Esophagus squamous epithelium (tissue), 5 donors: ENCODE data around the gene HUS1B. TPM values are rescaled to one million over a fixed set of nuclear protein-coding genes. Genes with fewer than 3 reads are reported as not detected.

Source experiments
- DNase-seq: peaks from one replicate; lab custom pipeline; 2025; lab: John Stamatoyannopoulos, UW
- H3K27ac ChIP-seq, 4 donors: fragments of 200-600 bp; sonication (generic); one replicate each; pipeline ENCODE4 v1.5.1; 2016 to 2019; ENCODE audit warnings: mild to moderate bottlenecking in 1 of 4
- H3K27me3 ChIP-seq, 4 donors: fragments of 200-600 bp; sonication (generic); 1 replicate in 3 of 4; 2 replicates in 1 of 4; pipeline versions ENCODE4 v1.5.1 to v1.6.0; 2017 to 2021; ENCODE audit warnings: antibody characterized with exemption in 1 of 4
- H3K36me3 ChIP-seq, 3 donors: fragments of 200-600 bp; sonication (generic); one replicate each; pipeline ENCODE4 v1.5.1; 2016 to 2019
- H3K4me1 ChIP-seq, 3 donors: fragments of 200-600 bp; sonication (generic); one replicate each; pipeline ENCODE4 v1.5.1; 2017 to 2019
- H3K4me3 ChIP-seq, 4 donors: fragments of 200-600 bp; sonication (generic); 1 replicate in 3 of 4; 2 replicates in 1 of 4; pipeline ENCODE4 v1.5.1; 2016 to 2019; ENCODE audit warnings: mild to moderate bottlenecking in 2 of 4, moderate library complexity in 1 of 4
- H3K9me3 ChIP-seq, 3 donors: fragments of 200-600 bp; sonication (generic); one replicate each; pipeline ENCODE4 v1.5.1; 2016 to 2019
- POLR2A ChIP-seq, 4 donors: fragments of 450-650 bp; IDR thresholded peaks; one replicate each; pipeline ENCODE4 v1.6.1; 2017; ENCODE audit warnings: antibody characterized with exemption in 4 of 4, mild to moderate bottlenecking in 4 of 4, moderate library complexity in 3 of 4
- WGBS, 2 donors: methylation state at CpG; one replicate each; pipeline ENCODE4 v1.1.5; 2018; 5-methylcytosine and 5-hydroxymethylcytosine counted together
- intact Hi-C: fragments of 100-400 bp; cut with DNase I; formaldehyde crosslinking; loops from one replicate; pipeline ENCODE4 v1.15.0; 2022
- total RNA-seq, 4 donors: library from RNA; depleted of rRNA; stranded (reverse); fragments of >200 nt; gene quantifications; one replicate each; pipeline ENCODE4 v1.1.0, GENCODE V29; 2016
- TF ChIP-seq, protein P1 (sequence below), 6 experiments: fragments of 450-650 bp in 4 of 6; fragments of 200-600 bp in 2 of 6; sonication (generic) in 2 of 6; IDR thresholded peaks; one replicate each; pipeline ENCODE4 v1.5.1; 2016 to 2019; ENCODE audit warnings: antibody characterized with exemption in 6 of 6, mild to moderate bottlenecking in 4 of 6, moderate library complexity in 4 of 6
- donor health status: DM: yes; HTN: yes; CAD: no.

Gene HUS1B
- total RNA-seq, 4 donors from 2014 or later, result 0.30 to 3.4 (median 2.7) TPM; not detected in 1

DNA sequence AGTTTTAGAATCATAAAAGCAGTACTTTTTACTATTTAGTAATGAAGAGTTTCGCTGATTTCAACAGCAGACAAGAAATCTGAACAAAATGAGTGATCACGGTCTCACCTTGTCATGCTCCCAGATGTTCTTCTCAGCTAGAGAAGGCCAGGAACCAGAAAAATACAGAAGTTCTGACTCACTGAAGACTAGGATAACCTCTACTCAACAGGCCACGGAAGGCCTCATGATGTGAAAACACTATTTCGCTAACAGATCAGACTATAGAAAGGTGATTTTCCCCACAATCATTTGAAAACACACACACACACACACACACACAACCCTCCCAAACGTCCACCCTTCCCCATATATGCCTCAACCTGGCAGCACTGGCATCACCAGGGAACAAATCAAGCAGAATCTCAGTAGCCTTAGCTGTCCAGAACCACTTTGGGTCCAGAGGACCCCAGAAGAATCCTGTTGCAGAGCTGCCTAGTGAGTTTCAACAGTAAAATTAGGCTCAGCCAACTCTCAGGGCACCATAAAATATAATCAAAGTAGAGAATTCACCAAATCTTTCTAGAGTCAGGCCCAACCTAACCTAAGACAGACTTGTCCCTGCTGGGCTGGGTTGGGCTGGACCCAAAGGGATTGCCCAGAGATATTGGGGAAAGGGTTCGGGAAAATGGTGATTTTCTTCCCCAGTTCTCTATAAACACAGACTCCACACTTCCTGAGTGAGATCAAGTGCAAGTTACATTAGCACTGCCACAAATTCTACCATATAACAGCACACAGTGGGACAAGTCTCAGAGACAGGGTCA lies 28.1 kb upstream of the HUS1B start:
- H3K4me3 ChIP-seq, result no peak overlapping the region
- H3K9me3 ChIP-seq, result no peaks in the 10 kb centered on the region
- TF ChIP-seq POLR2A (IDR thresholded peaks at IDR 0.05), result no peak
- TF ChIP-seq, protein P1, sequence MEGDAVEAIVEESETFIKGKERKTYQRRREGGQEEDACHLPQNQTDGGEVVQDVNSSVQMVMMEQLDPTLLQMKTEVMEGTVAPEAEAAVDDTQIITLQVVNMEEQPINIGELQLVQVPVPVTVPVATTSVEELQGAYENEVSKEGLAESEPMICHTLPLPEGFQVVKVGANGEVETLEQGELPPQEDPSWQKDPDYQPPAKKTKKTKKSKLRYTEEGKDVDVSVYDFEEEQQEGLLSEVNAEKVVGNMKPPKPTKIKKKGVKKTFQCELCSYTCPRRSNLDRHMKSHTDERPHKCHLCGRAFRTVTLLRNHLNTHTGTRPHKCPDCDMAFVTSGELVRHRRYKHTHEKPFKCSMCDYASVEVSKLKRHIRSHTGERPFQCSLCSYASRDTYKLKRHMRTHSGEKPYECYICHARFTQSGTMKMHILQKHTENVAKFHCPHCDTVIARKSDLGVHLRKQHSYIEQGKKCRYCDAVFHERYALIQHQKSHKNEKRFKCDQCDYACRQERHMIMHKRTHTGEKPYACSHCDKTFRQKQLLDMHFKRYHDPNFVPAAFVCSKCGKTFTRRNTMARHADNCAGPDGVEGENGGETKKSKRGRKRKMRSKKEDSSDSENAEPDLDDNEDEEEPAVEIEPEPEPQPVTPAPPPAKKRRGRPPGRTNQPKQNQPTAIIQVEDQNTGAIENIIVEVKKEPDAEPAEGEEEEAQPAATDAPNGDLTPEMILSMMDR (IDR thresholded peaks at IDR 0.05), result no peak
- peaks cover 0 to 19% (median 0%) of the 10 kb centered on the region in 3 donors for H3K36me3 ChIP-seq
- no peak overlapping the region for H3K27ac ChIP-seq
- no peak for DNase-seq
- intact Hi-C loops, result no loop called here
- WGBS, 2 donors, result 78 to 80% methylated on average over 6 of the region's 6 CpGs
- no peaks in the 10 kb centered on the region for H3K27me3 ChIP-seq
- H3K4me1 ChIP-seq, result peaks cover 4 to 58% (median 9%) of the 10 kb centered on the region in 3 donors

- Histone ChIP-seq H3K36me3 (peaks cover 0 to 13% (median 0%) of the 10 kb centered on the region in 3 donors), H3K4me1 (peaks cover 4 to 52% (median 9%) of the 10 kb centered on the region in 3 donors), H3K9me3 (no peaks in the 10 kb centered on the region), H3K27me3 (no peaks in the 10 kb centered on the region), H3K4me3 (peak overlapping the region in 3 of 4 donors; percentile 0 to 48 (median 25)), H3K27ac (peak overlapping the region in 3 of 4 donors; percentile 25 to 56 (median 36))
- TF ChIP-seq, protein P1 (IDR thresholded peaks at IDR 0.05), result no peak
- no peak for TF ChIP-seq POLR2A (IDR thresholded peaks at IDR 0.05)
- DNase-seq, result no peak
- 50 to 68% methylated on average over 15 of the region's 15 CpGs for WGBS, 2 donors
- intact Hi-C loops, result no loop called here
Observed at GRCh38 chr6:683742-684440, 27.0 kb upstream of the HUS1B start.

- no peaks in the 10 kb centered on the region for H3K36me3 ChIP-seq
- H3K27me3 ChIP-seq, result no peaks in the 10 kb centered on the region
- peaks cover 4 to 58% (median 9%) of the 10 kb centered on the region in 3 donors for H3K4me1 ChIP-seq
- TF ChIP-seq, protein P1 (IDR thresholded peaks at IDR 0.05), result no peak
- no peak for TF ChIP-seq POLR2A (IDR thresholded peaks at IDR 0.05)
- no peak overlapping the region for H3K4me3 ChIP-seq
- DNase-seq, result no peak
- 62 to 69% methylated on average over 5 of the region's 5 CpGs for WGBS, 2 donors
- no peak overlapping the region for H3K27ac ChIP-seq
- intact Hi-C loops, result no loop called here
- no peaks in the 10 kb centered on the region for H3K9me3 ChIP-seq
Observed at GRCh38 chr6:680666-681340, 23.9 kb upstream of the HUS1B start.

DNA sequence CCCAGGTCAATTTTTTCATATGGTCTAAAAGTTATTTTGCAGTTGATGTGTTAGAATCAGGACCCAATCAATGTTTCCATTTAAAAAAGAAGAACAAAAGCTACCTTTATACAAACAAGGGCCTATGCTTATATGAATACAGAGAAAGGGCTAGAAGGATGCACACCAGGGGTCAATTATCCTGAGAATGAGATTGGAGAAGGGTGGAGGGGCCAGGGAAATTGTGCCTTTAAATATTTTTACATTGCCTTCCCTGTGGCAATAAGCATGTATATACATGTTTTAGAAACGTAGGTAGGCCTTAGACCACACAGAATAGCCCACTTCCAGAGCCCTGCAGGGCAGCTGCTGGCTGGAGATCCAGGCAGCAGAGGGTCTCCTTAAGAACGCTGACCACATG lies 23.4 kb upstream of the HUS1B start:
- no peak for TF ChIP-seq POLR2A (IDR thresholded peaks at IDR 0.05)
- TF ChIP-seq, protein P1 (IDR thresholded peaks at IDR 0.05), result no peak
- H3K27ac ChIP-seq, result no peak overlapping the region
- WGBS, 2 donors, result 31 to 51% methylated on average over 2 of the region's 2 CpGs
- H3K9me3 ChIP-seq, result no peaks in the 10 kb centered on the region
- no peaks in the 10 kb centered on the region for H3K36me3 ChIP-seq
- no peak overlapping the region for H3K4me3 ChIP-seq
- intact Hi-C loops, result no loop called here
- no peaks in the 10 kb centered on the region for H3K27me3 ChIP-seq
- no peak for DNase-seq
- peaks cover 4 to 58% (median 9%) of the 10 kb centered on the region in 3 donors for H3K4me1 ChIP-seq
